ENCODE results near the gene GJB4. TPM values are rescaled to one million over a fixed set of nuclear protein-coding genes. Genes with fewer than 3 reads are reported as not detected.

The GJB4 gene
- total and polyA plus RNA-seq, 2 donors (not counting 1 experiment from before 2014, with no cell fraction given), result not detected

DNA sequence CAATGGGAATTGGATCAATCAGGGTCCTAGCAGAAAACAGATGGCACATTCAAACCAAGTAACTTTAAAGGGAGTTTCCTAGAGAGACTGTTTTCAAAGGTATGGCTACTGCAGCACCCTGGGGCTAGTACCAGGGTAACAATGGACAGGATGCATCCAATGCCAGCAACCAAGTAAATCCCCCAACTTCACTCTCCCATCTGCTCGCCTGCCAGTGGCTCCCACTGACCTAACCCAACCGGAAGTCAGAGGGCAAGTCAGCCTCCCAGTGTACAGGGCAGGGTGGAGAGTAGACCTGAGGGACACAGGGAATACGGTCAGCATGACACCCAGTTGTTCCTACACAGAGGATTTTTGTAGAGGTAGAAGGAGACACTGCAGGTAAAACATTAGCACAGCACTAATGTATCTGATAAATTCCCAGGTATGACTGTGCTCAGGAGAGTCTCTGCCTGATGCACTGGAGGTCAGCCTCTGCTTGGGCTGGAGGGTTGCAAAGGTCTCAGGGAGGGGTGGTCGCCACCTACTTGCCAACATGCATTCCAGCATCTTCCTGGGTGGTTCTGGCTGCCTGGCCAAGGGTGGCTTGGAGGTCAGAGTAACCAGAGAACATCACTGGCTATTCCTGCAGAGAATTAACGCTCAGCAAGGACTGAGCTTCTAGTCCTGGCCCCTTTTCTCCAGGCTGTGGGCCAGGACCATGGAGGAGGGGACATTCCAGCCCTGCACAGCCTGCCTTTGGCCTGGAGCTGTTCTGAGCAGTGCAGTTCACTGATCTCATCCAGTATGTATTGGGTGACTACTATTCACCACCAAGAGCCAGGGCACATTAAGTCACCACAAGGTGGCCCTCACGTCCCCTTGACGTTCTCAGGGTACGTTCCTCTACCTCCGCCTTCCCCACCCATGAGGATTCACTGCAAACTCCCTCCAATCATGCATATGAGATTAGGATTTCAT lies 28.2 kb downstream of the GJB4 start:
- Mint-ChIP-seq H3K4me3 (no peak overlapping the region), H3K27me3 (peaks cover 45% of the 10 kb centered on the region), H3K4me1 (peaks cover 22% of the 10 kb centered on the region), H3K9me3 (ENCODE audit: insufficient read depth) (no peaks in the 10 kb centered on the region), H3K27ac (no peak overlapping the region)
- no peak overlapping the region for H2AFZ ChIP-seq (ENCODE audit: insufficient read depth, low read depth, low read length, poor library complexity, severe bottlenecking)
- H3K4me1 ChIP-seq (ENCODE audit: control insufficient read depth in 2 of 2, insufficient read depth in 2 of 2, low read length in 2 of 2), result peaks cover 8 to 11% of the 10 kb centered on the region in 2 donors
- H3K9me3 ChIP-seq (ENCODE audit: control extremely low read depth in 1 of 3, control insufficient read depth in 2 of 3, insufficient read depth in 1 of 3, low read length in 2 of 3), result no peaks in the 10 kb centered on the region
- intact Hi-C loops (cut with micrococcal nuclease), result loop anchor here (2.0 kb wide), 1 partner anchor 79 kb away; no protein-coding TSS in a partner anchor
- POLR2A ChIA-PET, result no interaction called here
- no peak overlapping the region for H3K4me2 ChIP-seq (replicated peaks; ENCODE audit: low read depth, low read length, poor library complexity, severe bottlenecking)
- no peak overlapping the region for H3K9ac ChIP-seq (ENCODE audit: low read length)
- H3K79me2 ChIP-seq (ENCODE audit: control insufficient read depth, insufficient read depth, low read length), result no peaks in the 10 kb centered on the region
- 51% methylated on average over 6 of the region's 9 CpGs for WGBS (ENCODE audit: insufficient coverage)
- no peaks in the 10 kb centered on the region for H4K20me1 ChIP-seq (ENCODE audit: control insufficient read depth, insufficient read depth, low read length, poor library complexity, severe bottlenecking)
- H3K4me3 ChIP-seq (ENCODE audit: control extremely low read depth in 1 of 5, extremely low read depth in 1 of 5, insufficient read depth in 1 of 5, low read depth in 2 of 5, low read length in 4 of 5), result no peak overlapping the region
- no peak for TF ChIP-seq EZH2 (IDR thresholded peaks at IDR 0.05; ENCODE audit: borderline replicate concordance, insufficient read depth, low read depth, low read length, poor library complexity, severe bottlenecking)
- TF ChIP-seq, protein P1, sequence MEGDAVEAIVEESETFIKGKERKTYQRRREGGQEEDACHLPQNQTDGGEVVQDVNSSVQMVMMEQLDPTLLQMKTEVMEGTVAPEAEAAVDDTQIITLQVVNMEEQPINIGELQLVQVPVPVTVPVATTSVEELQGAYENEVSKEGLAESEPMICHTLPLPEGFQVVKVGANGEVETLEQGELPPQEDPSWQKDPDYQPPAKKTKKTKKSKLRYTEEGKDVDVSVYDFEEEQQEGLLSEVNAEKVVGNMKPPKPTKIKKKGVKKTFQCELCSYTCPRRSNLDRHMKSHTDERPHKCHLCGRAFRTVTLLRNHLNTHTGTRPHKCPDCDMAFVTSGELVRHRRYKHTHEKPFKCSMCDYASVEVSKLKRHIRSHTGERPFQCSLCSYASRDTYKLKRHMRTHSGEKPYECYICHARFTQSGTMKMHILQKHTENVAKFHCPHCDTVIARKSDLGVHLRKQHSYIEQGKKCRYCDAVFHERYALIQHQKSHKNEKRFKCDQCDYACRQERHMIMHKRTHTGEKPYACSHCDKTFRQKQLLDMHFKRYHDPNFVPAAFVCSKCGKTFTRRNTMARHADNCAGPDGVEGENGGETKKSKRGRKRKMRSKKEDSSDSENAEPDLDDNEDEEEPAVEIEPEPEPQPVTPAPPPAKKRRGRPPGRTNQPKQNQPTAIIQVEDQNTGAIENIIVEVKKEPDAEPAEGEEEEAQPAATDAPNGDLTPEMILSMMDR (IDR thresholded peaks at IDR 0.05), result no peak
- CTCF ChIA-PET, result interaction anchor here (1.6 kb wide), 1 partner anchor 80 kb away, joined by 7 read pairs; no protein-coding TSS in a partner anchor
- ATAC-seq (ENCODE audit: low read depth), result no peak
- no peaks in the 10 kb centered on the region for H3K36me3 ChIP-seq (replicated peaks in 1 of 2; ENCODE audit: control extremely low read depth in 1 of 2, control insufficient read depth in 1 of 2, extremely low read depth in 1 of 2, insufficient read depth in 2 of 2, low read length in 1 of 2)
- no peak for DNase-seq
- no peak overlapping the region for H3K27ac ChIP-seq (ENCODE audit: low read length in 2 of 2)
- H3K27me3 ChIP-seq (replicated peaks in 1 of 4; ENCODE audit: control extremely low read depth in 1 of 4, control insufficient read depth in 3 of 4, insufficient read depth in 4 of 4, low read length in 3 of 4), result peaks cover 0 to 32% (median 10%) of the 10 kb centered on the region in 4 experiments

DNA sequence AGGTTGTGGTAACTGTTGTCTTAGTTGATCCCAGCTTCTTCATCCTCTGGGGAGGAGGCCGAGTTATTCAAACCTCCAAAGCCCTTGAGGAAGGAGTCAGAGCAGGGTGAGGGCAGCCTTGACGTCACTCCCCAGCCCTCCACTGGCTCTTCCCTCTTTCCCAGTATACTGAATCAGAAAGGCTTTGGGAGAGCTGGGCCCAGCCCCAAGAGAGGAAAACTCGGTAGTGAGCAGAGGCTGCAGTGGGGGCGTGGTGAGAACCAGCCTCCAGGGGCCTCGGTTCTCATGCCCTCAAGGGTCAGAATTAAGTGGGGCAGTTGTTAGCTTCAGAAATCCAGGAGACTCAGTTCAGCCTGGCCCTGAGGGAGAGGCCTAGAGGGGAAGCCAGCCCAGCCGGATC lies 31.4 kb downstream of the GJB4 start:
- H3K9me3 ChIP-seq (ENCODE audit: control extremely low read depth in 1 of 3, control insufficient read depth in 2 of 3, insufficient read depth in 1 of 3, low read length in 2 of 3), result peaks cover 0 to 3% (median 0%) of the 10 kb centered on the region in 3 donors
- no peak overlapping the region for H3K9ac ChIP-seq (ENCODE audit: low read length)
- no peaks in the 10 kb centered on the region for H3K9me3 Mint-ChIP-seq (ENCODE audit: insufficient read depth)
- H2AFZ ChIP-seq (ENCODE audit: insufficient read depth, low read depth, low read length, poor library complexity, severe bottlenecking), result no peak overlapping the region
- CTCF ChIA-PET, result interaction anchor here (1.1 kb wide), 1 partner anchor 13 kb away, joined by 3 read pairs; no protein-coding TSS in a partner anchor
- peaks cover 0 to 29% (median 14%) of the 10 kb centered on the region in 4 experiments for H3K27me3 ChIP-seq (replicated peaks in 1 of 4; ENCODE audit: control extremely low read depth in 1 of 4, control insufficient read depth in 3 of 4, insufficient read depth in 4 of 4, low read length in 3 of 4)
- peaks cover 8 to 15% of the 10 kb centered on the region in 2 donors for H3K4me1 ChIP-seq (ENCODE audit: control insufficient read depth in 2 of 2, insufficient read depth in 2 of 2, low read length in 2 of 2)
- H3K36me3 ChIP-seq (replicated peaks in 1 of 2; ENCODE audit: control extremely low read depth in 1 of 2, control insufficient read depth in 1 of 2, extremely low read depth in 1 of 2, insufficient read depth in 2 of 2, low read length in 1 of 2), result no peaks in the 10 kb centered on the region
- no peaks in the 10 kb centered on the region for H4K20me1 ChIP-seq (ENCODE audit: control insufficient read depth, insufficient read depth, low read length, poor library complexity, severe bottlenecking)
- no peak overlapping the region for H3K4me3 ChIP-seq (ENCODE audit: control extremely low read depth in 1 of 5, extremely low read depth in 1 of 5, insufficient read depth in 1 of 5, low read depth in 2 of 5, low read length in 4 of 5)
- H3K4me2 ChIP-seq (replicated peaks; ENCODE audit: low read depth, low read length, poor library complexity, severe bottlenecking), result no peak overlapping the region
- peaks cover 22% of the 10 kb centered on the region for H3K4me1 Mint-ChIP-seq
- no peak for TF ChIP-seq EZH2 (IDR thresholded peaks at IDR 0.05; ENCODE audit: borderline replicate concordance, insufficient read depth, low read depth, low read length, poor library complexity, severe bottlenecking)
- TF ChIP-seq, protein P1 (IDR thresholded peaks at IDR 0.05), result no peak
- intact Hi-C loops (cut with micrococcal nuclease), result no loop called here
- H3K27ac Mint-ChIP-seq, result no peak overlapping the region
- H3K79me2 ChIP-seq (ENCODE audit: control insufficient read depth, insufficient read depth, low read length), result no peaks in the 10 kb centered on the region
- no peak overlapping the region for H3K27ac ChIP-seq (ENCODE audit: low read length in 2 of 2)
- no peak for DNase-seq
- H3K4me3 Mint-ChIP-seq, result no peak overlapping the region
- POLR2A ChIA-PET, result no interaction called here
- WGBS (ENCODE audit: insufficient coverage), result 79% methylated on average over 5 of the region's 6 CpGs
- H3K27me3 Mint-ChIP-seq, result peaks cover 51% of the 10 kb centered on the region
- ATAC-seq (ENCODE audit: low read depth), result no peak

Measured in B cell (primary cell).